OCI-LY3 (cell line): ENCODE measurements around the gene MPO.

ENCODE experiments used
- EZH2phosphoT487 ChIP-seq: fragments of 200-600 bp; shearing (Covaris generic); IDR thresholded peaks from 2 replicates; pipeline ENCODE4 v1.6.1; 2018; ENCODE audit warnings: antibody characterized with exemption, mixed run types, low read depth
- TF ChIP-seq, protein P1 (sequence below): fragments of 200-600, 300-600 bp; sonication (generic); IDR thresholded peaks from 2 replicates; pipeline ENCODE4 v1.5.1; 2014; ENCODE audit warnings: antibody characterized with exemption, low read length, low read depth

- TF ChIP-seq, protein P1, sequence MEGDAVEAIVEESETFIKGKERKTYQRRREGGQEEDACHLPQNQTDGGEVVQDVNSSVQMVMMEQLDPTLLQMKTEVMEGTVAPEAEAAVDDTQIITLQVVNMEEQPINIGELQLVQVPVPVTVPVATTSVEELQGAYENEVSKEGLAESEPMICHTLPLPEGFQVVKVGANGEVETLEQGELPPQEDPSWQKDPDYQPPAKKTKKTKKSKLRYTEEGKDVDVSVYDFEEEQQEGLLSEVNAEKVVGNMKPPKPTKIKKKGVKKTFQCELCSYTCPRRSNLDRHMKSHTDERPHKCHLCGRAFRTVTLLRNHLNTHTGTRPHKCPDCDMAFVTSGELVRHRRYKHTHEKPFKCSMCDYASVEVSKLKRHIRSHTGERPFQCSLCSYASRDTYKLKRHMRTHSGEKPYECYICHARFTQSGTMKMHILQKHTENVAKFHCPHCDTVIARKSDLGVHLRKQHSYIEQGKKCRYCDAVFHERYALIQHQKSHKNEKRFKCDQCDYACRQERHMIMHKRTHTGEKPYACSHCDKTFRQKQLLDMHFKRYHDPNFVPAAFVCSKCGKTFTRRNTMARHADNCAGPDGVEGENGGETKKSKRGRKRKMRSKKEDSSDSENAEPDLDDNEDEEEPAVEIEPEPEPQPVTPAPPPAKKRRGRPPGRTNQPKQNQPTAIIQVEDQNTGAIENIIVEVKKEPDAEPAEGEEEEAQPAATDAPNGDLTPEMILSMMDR = no peak
- no peak for TF ChIP-seq EZH2phosphoT487
These were observed 44.9 kb downstream of the MPO start for GRCh38 chr17:58235821-58236220.
